Stimulated activated CD4-positive, alpha-beta T cell treated with anti-CD3 and anti-CD28 coated beads, Interleukin-1b, Interleukin-23, amount 100 ng/mL, for 4 hours (primary cell): Measurements from ENCODE around the gene PDE4B.

ENCODE experiments used
- DNase-seq, 2 donors: peaks; one replicate each; pipeline ENCODE4 v3.0.0-alpha.2; 2020; ENCODE audit warnings: low read depth in 2 of 2

The PDE4B gene

DNA sequence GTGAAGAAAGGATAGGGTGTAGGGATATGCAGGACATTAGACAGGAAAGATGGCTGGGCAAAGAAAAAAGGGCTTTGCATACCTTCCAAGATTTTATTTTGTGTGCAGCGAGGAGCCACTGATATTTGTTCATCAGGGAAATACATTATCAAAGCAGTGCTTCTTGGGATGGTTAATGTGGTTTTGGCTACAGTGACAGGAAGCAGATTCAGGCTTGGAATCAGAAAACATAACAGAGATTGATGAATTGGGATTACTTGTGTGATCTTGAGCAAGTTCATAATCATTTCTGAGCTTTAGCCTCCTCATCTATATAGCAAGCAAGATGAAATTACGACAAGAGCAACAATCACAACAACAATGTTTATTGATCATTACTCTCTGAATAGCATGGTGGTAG lies 492.1 kb downstream of the PDE4B start:
- no peak for DNase-seq

GRCh38 chr1:66285618-66286270 lies 493.0 kb downstream of the PDE4B start:
- no peak for DNase-seq

GRCh38 chr1:66286307-66286706 lies 493.6 kb downstream of the PDE4B start:
- no peak for DNase-seq

- no peak for DNase-seq
Observed at GRCh38 chr1:66288048-66288447, 495.4 kb downstream of the PDE4B start.

DNA sequence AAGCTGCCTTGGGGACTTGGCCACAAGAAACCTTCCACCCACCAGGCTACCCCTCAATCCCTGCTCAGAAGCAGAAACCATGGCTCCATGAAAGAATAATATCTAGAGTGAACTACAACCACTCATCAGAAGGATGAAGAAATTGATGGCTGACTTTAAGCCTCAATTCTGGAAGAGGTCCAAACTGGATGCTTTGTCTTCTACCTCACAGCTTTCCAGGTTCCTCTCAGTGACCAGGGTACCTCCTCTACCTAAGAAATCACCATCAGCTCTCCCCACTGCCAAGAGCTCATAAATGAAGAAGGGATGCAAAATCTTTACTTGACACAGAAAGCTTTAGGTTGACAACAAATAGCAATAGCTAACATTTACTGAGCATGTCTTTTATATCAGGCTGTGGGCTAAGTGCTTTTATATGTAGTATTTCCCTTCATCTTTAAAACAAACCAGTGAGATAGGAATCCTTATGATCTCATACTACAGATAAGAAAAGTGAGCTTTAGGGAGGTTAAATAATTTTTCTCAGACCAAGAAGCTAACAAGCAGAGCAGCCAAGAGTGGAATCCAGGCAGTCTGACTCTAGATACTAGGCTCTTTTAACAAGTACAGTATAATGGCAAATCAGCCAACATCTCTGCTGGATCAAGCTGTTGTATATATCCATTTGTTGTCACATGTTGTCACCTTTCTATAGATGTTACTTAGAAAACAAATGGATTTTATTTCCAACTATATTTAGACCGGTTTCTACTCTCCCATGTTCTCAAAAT lies 498.3 kb downstream of the PDE4B start:
- no peak for DNase-seq

- DNase-seq, result no peak
Observed at GRCh38 chr1:66291531-66291864, 498.8 kb downstream of the PDE4B start.

DNA sequence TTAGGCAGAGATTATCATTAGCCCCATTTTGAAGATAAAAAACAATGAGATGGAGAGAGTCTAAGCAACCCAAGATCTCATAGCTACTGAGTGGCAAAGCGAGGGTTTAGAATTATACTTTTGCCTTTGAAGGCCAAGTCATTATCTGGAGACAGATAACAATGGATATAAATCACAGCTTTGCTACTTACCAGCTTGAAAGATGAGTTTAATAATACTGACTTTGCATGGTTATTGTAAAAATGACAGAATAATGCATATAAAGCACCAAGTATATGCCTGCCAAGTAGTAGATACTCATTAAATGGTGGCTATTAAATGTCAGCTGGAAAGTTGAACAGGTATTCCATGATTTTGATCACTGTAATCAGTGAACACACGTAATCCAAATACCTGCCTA lies 499.6 kb downstream of the PDE4B start:
- no peak for DNase-seq

- DNase-seq, result no peak
Observed at GRCh38 chr1:66292944-66293343, 500.2 kb downstream of the PDE4B start.

DNA sequence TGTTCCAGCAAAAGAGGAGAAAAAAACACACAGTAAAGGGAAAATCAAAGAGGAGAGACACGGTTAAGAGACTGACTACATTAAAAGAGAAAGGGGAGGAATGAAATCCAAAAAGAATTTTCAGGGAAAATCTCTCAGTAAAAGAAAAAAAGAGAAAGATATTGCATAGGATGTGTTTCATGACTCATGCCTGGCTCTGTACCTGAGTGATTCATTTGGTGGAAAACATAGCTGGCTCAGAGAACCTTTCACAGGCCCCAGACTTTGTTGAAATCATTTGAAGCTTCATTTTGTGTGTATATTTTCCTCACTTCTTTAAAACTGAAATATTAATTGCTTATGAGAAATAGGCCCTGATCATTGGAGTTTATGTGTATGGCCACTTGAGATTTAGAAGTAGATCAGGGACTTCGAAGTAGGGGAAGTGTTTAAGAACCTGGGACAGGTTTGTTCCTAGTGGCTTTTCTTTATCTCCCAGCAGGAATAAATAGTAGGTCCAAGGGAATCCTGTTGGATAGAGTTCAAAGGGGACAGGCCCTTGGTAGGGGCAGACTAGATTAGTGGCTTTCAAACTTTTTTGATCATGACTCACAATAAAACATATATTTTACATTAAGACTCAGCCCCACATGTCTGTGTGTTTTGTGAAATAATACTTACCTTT lies 502.1 kb downstream of the PDE4B start:
- no peak for DNase-seq

DNA sequence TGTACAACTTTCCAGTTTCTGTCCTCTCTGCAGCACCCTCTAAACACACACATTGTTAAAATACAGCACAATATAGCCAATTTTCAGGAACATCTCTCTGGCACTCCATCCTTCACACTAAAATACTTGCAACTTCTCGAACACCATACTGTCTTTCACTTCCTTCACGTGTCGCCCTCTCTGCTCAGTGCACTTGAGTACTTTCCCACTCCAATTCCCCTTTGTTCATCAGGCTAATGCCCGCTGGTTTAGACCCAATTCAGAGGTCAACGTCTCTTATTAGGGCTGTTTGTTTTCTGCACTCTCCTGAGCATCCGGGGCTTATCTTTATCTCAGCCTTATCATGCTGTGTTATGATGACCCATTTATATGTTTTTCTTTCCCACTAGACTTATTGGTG lies 503.1 kb downstream of the PDE4B start:
- DNase-seq, result no peak

DNA sequence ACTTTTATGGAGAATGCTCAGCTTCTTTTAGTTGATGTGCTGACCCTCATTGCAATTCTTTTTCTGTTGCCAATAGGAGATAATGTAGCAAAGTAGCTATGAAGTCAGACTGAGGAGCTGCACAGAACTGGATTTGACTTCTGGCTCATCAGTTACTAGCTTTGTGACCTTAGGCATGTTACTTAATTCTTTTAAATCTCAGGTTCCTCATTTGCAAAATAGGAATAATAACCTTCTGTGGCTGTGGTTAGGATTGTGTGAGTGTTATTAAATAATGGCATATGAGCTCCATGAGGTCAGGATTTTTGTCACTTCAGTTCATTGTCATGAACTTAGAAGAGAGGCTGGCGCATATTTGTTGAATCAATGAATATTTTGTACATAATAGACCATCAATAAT lies 503.7 kb downstream of the PDE4B start:
- DNase-seq, result no peak

DNA sequence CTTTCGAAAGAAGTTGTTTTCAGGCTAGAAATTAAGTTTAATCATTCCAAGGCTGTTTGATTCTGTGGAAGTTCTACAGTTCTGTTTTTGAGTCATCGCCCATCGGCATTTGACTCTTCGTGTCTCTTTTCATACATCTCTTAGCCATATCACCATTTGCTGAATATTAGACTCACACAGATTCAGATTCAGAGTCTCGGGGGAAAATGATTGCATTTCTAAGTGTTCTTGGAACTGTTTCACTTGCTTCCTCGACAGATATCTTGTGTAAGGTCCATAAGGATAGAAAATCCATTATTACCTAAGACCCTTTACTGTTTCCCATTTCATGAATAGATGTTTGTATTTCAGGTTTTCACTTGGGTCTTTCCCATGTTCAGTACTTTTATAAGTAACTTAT lies 504.3 kb downstream of the PDE4B start:
- DNase-seq, result no peak

GRCh38 chr1:66298464-66298863 lies 505.8 kb downstream of the PDE4B start:
- DNase-seq, result no peak

DNA sequence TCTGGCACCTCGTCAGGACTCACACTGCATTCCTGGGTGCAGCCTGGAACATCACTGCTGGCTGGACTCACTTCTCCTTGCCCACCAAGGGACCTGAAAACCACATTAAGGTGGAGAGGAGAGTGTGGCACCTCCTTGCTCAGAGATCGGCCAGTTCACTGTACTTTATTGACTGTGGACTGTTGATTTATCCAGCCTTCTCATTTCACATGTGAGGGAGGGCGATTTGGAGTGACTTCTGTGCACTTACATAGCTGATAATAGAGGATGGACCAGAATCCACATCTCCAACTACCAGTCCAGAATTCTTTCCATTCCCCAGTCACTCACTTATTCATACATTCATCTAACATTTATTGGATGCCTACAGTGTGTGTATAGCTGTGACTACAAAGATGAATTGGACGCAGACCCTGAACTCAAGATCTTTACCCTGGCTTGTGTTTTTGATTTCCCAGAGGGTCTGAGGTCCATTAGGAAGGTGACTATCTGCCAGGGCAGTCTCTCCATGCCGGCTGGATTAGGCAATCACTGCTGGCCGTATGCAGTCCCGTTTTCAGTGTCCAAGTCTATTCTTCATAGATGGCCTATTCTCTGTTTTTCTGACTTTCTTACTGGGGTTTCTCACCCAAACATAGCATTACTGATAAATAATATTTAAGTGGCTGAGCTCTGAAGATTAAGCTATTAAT lies 507.7 kb downstream of the PDE4B start:
- no peak for DNase-seq

- no peak for DNase-seq
Observed at GRCh38 chr1:66300972-66301451, 508.3 kb downstream of the PDE4B start.

DNA sequence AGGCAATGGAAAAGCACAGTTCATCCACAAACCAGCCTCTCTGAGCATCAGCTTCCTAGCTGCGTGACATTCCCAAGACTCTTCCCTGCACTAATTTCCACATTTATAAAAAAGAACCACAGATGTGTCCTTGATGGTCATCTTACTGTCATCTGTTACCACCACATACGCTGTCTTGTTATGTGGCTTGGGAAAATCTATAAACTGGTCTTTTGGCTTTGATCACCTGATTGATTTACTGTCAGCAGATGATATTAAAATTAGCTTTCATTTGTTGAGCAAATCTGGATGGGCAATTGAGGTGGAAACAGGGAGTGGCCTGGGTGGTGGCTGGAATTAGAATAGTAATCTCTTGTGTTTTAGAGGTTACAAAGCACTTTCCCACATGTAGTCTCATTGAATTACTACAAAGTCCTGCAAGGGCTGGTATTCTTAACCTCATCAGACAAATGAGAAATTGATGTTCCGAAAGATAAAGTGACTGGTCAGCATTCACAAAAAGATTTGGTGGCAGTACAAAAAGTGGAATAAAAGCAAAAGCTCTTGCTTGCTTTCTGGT lies 509.6 kb downstream of the PDE4B start:
- DNase-seq, result no peak

DNA sequence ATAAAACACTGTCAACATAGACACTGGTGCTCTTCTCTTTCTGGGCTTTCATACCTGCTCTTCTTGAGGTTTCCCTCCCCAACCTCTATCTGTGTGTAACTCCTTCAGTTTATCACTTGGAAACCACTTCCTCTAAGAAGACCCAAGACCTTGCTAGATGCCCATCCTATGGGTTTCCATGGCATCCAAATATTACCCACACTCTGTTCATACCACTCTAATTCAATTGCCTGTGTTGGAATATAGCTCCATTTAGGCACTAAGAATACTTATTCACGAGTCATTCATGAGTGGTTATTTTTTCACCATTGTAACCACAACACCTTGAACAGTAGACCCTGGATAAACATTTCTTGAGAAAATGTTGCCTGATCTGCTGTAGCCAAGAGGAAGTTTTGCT lies 510.1 kb downstream of the PDE4B start:
- DNase-seq, result no peak

- DNase-seq, result no peak
Observed at GRCh38 chr1:66303646-66304045, 511.0 kb downstream of the PDE4B start.

DNA sequence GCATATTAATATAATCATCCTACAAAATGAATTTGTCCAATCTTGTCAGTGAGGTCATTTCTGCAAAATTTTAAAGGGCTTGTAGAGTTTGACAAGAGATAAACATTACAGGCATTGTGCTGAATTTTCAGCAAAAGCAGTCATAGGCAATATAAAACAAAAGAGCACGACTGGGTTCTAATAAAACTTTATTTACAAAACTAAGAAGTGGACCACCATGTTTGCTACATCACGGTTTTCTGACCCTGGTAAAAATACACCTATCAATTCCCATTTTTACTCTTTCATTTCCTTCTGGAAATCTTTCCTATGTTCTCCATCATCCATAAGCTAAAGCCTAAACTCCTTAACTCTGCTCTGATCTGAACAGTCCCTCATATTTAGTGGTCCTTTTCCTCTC lies 511.4 kb downstream of the PDE4B start:
- DNase-seq, result no peak

DNA sequence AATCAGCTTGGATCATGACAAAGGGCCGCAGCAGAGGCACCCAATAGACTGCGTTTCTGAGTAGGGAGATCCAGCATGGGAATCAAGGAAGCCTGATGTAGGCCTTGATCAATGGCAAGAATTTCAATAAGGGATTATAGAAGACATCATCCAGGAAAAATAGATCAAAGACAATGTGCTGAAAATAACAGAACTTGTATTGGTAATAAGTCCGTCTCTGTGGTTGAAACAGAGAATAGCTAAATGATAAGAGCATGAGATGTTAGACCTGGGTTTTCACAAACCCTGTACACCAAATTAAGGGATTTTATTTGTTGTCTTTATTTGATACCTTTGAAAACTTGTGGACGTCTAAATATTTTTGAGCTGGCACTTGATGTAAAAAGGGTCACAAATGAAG lies 513.2 kb downstream of the PDE4B start:
- no peak for DNase-seq

DNA sequence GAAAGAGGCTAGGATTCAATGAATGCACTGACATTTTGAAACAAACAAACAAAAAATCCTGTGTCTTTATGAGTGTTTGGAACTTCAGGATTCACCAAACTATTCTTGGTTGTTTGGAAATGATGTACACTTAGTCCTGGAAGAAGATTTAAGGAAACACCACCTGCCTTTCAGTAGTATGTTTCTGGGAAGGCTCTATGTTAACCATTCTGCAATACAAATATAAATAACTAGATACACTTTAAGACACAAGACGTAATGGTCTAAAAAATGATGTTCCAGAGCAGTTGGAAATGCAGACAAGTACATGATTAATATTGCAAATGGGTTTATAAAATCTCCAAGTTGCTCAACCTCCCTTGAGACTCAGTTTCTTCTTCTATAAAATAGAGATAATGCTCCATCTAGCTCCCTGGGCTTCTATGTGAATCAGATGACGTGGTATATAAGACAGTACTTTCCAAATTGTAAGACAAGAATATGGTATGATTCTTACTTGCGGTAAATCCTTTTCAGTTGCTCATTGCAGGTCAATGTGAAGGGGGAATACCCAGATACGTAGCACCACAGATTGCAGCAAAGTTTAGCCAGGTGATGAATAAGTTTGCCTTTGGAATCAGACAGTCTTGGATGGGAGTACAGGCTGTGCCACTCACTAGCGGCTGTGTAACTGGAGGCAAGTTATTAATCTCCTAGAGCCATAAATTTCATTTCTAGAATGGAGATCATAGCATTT lies 516.5 kb downstream of the PDE4B start:
- DNase-seq, result no peak
